Amniotic stem cell (primary cell): ENCODE results near the gene ACSS3.

Experiments used
- DNase-seq: peaks from one replicate; lab custom pipeline; 2025; lab: John Stamatoyannopoulos, UW

ACSS3 gene

GRCh38 chr12:81296556-81297305 is 218.9 kb downstream of the ACSS3 start:
- DNase-seq = no peak

- no peak for DNase-seq
Measured at GRCh38 chr12:81297601-81298000, 219.7 kb downstream of the ACSS3 start.

GRCh38 chr12:81300454-81300853 is 222.6 kb downstream of the ACSS3 start:
- DNase-seq = no peak

- no peak for DNase-seq
Measured at GRCh38 chr12:81303935-81304334, 226.1 kb downstream of the ACSS3 start.
